ENCODE measurements around the gene GRK1. TPM values are rescaled to one million over a fixed set of nuclear protein-coding genes. Genes with fewer than 3 reads are reported as not detected.
"Not testable (repeated sequence)": the region's sequence is repeated elsewhere in the genome, so short reads cannot be mapped to it uniquely, and the experiment has no call there.

GRK1 gene
- total and polyA plus RNA-seq, 2 of the 13 experiments (the other 11 are each of a cell fraction or from before 2014, with no cell fraction given) = 0.07 to 0.12 TPM

- WGBS (ENCODE audit: low lambda C conversion rate) = 75% methylated on average over 13 of the region's 13 CpGs
- H3K9me3 ChIP-seq (ENCODE audit: low read length); POLR2A ChIA-PET; H3K4me2 ChIP-seq (ENCODE audit: low read depth, low read length); CTCF ChIA-PET (ENCODE audit: low intra/inter-chr PET ratio, low total read pairs); H3K4me1 ChIP-seq (ENCODE audit: insufficient read depth, low read length); H3K27ac ChIP-seq (ENCODE audit: extremely low read length, insufficient read depth, low read length); FAIRE-seq; H3K4me3 ChIP-seq (replicated peaks in 1 of 3; ENCODE audit: insufficient read depth in 1 of 3, low read depth in 2 of 3, low read length in 3 of 3); in situ Hi-C loops (cut with HindIII; ENCODE audit: extremely low pct_ligation_motif_present, low pct_unique_long_range_greater_than_20kb); H2AFZ ChIP-seq (ENCODE audit: low read length); intact Hi-C loops (cut with micrococcal nuclease; ENCODE audit: unreplicated experiment); BruUV-seq (replicated peaks); H3K9ac ChIP-seq (ENCODE audit: insufficient read depth, low read depth, low read length); H4K20me1 ChIP-seq (ENCODE audit: insufficient read depth, low read length); H3K27me3 ChIP-seq (ENCODE audit: control insufficient read depth in 1 of 2, insufficient read depth in 2 of 2, low read length in 2 of 2): not testable (repeated sequence)
- peaks cover 16% of the 10 kb centered on the region for H3K79me2 ChIP-seq (ENCODE audit: insufficient read depth, low read length)
- TF ChIP-seq ZBTB38 (CRISPR knock-in tag; IDR thresholded peaks at IDR 0.05) (peak; percentile 80), ZMYM4 (CRISPR knock-in tag; IDR thresholded peaks at IDR 0.05) (peak; percentile 48; the same call in 1 of the 2 replicates), STAG1 (CRISPR knock-in tag; IDR thresholded peaks at IDR 0.05) (peak; percentile 41), HOXA3 (CRISPR knock-in tag; IDR thresholded peaks at IDR 0.05) (peak; percentile 46; the same call in 1 of the 2 replicates), POGZ (CRISPR knock-in tag; IDR thresholded peaks at IDR 0.05) (peak; percentile 76), ZBTB33 (CRISPR knock-in tag; IDR thresholded peaks at IDR 0.05) (peak; percentile 100)
- TF ChIP-seq, protein P1, sequence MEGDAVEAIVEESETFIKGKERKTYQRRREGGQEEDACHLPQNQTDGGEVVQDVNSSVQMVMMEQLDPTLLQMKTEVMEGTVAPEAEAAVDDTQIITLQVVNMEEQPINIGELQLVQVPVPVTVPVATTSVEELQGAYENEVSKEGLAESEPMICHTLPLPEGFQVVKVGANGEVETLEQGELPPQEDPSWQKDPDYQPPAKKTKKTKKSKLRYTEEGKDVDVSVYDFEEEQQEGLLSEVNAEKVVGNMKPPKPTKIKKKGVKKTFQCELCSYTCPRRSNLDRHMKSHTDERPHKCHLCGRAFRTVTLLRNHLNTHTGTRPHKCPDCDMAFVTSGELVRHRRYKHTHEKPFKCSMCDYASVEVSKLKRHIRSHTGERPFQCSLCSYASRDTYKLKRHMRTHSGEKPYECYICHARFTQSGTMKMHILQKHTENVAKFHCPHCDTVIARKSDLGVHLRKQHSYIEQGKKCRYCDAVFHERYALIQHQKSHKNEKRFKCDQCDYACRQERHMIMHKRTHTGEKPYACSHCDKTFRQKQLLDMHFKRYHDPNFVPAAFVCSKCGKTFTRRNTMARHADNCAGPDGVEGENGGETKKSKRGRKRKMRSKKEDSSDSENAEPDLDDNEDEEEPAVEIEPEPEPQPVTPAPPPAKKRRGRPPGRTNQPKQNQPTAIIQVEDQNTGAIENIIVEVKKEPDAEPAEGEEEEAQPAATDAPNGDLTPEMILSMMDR (CRISPR knock-in tag; IDR thresholded peaks at IDR 0.05) = peak; percentile 69
- DNase-seq (ENCODE audit: low spot score) = peak; percentile 6
- ATAC-seq = peak; percentile 32; the same call in 1 of the 3 replicates
- peaks cover 12 to 40% of the 10 kb centered on the region in 2 experiments for H3K36me3 ChIP-seq (replicated peaks in 1 of 2; ENCODE audit: control insufficient read depth in 1 of 2, insufficient read depth in 2 of 2, low read length in 2 of 2)
These were observed 45.5 kb upstream of the GRK1 start for GRCh38 chr13:113621498-113621897.

DNA sequence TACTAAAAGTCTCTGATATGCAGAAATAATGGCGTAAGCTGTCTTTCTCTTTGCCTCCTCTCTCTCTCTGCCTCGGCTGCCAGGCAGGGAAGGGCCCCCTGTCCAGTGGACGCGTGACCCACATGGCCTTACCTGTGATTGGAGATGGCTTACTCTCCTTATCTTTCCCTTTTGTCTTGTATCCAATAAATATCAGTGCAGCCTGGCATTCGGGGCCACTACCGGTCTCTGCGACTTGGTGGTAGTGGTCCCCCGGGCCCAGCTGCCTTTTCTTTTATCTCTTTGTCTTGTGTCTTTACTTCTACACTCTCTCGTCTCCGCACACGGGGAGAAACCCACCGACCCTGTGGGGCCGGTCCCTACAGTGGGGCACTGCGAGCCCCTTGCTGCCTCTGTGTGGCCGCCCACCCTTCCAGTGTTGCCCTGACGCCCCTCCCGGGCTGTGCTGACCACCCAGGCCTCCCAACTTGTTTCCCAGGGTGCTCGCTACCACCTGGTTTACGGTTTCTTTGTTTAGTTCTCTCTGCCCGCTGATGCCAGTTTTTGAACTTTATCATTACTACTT, 45.0 kb upstream of the GRK1 start:
- ATAC-seq; POLR2A ChIA-PET; H4K20me1 ChIP-seq (ENCODE audit: insufficient read depth, low read length); H3K4me3 ChIP-seq (replicated peaks in 1 of 3; ENCODE audit: insufficient read depth in 1 of 3, low read depth in 2 of 3, low read length in 3 of 3); DNase-seq (ENCODE audit: low spot score); FAIRE-seq; in situ Hi-C loops (cut with HindIII; ENCODE audit: extremely low pct_ligation_motif_present, low pct_unique_long_range_greater_than_20kb); BruUV-seq (replicated peaks); H3K4me1 ChIP-seq (ENCODE audit: insufficient read depth, low read length); intact Hi-C loops (cut with micrococcal nuclease; ENCODE audit: unreplicated experiment); H3K9ac ChIP-seq (ENCODE audit: insufficient read depth, low read depth, low read length); H3K27ac ChIP-seq (ENCODE audit: extremely low read length, insufficient read depth, low read length); CTCF ChIA-PET (ENCODE audit: low intra/inter-chr PET ratio, low total read pairs); H3K9me3 ChIP-seq (ENCODE audit: low read length); H2AFZ ChIP-seq (ENCODE audit: low read length); H3K27me3 ChIP-seq (ENCODE audit: control insufficient read depth in 1 of 2, insufficient read depth in 2 of 2, low read length in 2 of 2); H3K4me2 ChIP-seq (ENCODE audit: low read depth, low read length): not testable (repeated sequence)
- Histone ChIP-seq H3K36me3 (replicated peaks in 1 of 2; ENCODE audit: control insufficient read depth in 1 of 2, insufficient read depth in 2 of 2, low read length in 2 of 2) (peaks cover 13 to 37% of the 10 kb centered on the region in 2 experiments), H3K79me2 (ENCODE audit: insufficient read depth, low read length) (peaks cover 11% of the 10 kb centered on the region)
- 97% methylated on average over 20 of the region's 20 CpGs for WGBS (ENCODE audit: low lambda C conversion rate)

Measured in HepG2 (cell line).